ENCODE measurements around the gene UPF2. TPM values are rescaled to one million over a fixed set of nuclear protein-coding genes. Genes with fewer than 3 reads are reported as not detected.

UPF2 gene
- total and polyA plus RNA-seq, 2 of the 13 experiments (the other 11 are each of a cell fraction or from before 2014, with no cell fraction given), result 6.2 to 14.5 TPM

- ChIA-PET CTCF (ENCODE audit: low intra/inter-chr PET ratio, low total read pairs) (no interaction called here), POLR2A (no interaction called here)
- no peaks in the 10 kb centered on the region for H3K27me3 ChIP-seq (ENCODE audit: control insufficient read depth in 1 of 2, insufficient read depth in 2 of 2, low read length in 2 of 2)
- no peak overlapping the region for H3K4me3 ChIP-seq (replicated peaks in 1 of 3; ENCODE audit: insufficient read depth in 1 of 3, low read depth in 2 of 3, low read length in 3 of 3)
- ATAC-seq (no peak), DNase-seq (ENCODE audit: low spot score) (no peak), FAIRE-seq (no peak)
- H3K36me3 ChIP-seq (replicated peaks in 1 of 2; ENCODE audit: control insufficient read depth in 1 of 2, insufficient read depth in 2 of 2, low read length in 2 of 2), result peaks cover 0 to 13% of the 10 kb centered on the region in 2 experiments; a peak in 3 of 5 replicates
- H3K9me3 ChIP-seq (ENCODE audit: low read length), result no peaks in the 10 kb centered on the region
- no peak overlapping the region for H3K27ac ChIP-seq (ENCODE audit: extremely low read length, insufficient read depth, low read length)
- H3K79me2 ChIP-seq (ENCODE audit: insufficient read depth, low read length), result no peaks in the 10 kb centered on the region
- WGBS (ENCODE audit: low lambda C conversion rate), result 100% methylated on average over 1 of the region's 1 CpG
- intact Hi-C loops (cut with micrococcal nuclease; ENCODE audit: unreplicated experiment) (loop anchor here (5.0 kb wide), 1 partner anchor 72 kb away; no protein-coding TSS in a partner anchor), in situ Hi-C loops (cut with HindIII; ENCODE audit: extremely low pct_ligation_motif_present, low pct_unique_long_range_greater_than_20kb) (loop anchor here (5.0 to 25.0 kb wide), 2 partner anchors 197 to 477 kb away; no protein-coding TSS in a partner anchor)
- H2AFZ ChIP-seq (ENCODE audit: low read length), result no peak overlapping the region
- no TSS peak for BruUV-seq (replicated peaks)
- H3K4me1 ChIP-seq (ENCODE audit: insufficient read depth, low read length), result peaks cover 15% of the 10 kb centered on the region
- H3K4me2 ChIP-seq (ENCODE audit: low read depth, low read length), result no peak overlapping the region
- H4K20me1 ChIP-seq (ENCODE audit: insufficient read depth, low read length), result no peaks in the 10 kb centered on the region
- no peak overlapping the region for H3K9ac ChIP-seq (ENCODE audit: insufficient read depth, low read depth, low read length)
- TF ChIP-seq RFX3 (CRISPR knock-in tag; IDR thresholded peaks at IDR 0.05) (no peak), GMEB1 (CRISPR knock-in tag; IDR thresholded peaks at IDR 0.05; ENCODE audit: borderline replicate concordance) (no peak), TFDP2 (CRISPR knock-in tag; IDR thresholded peaks at IDR 0.05) (no peak), BORCS8-MEF2B (CRISPR knock-in tag; IDR thresholded peaks at IDR 0.05) (no peak), SOX6 (IDR thresholded peaks at IDR 0.05) (no peak), SOX6 (CRISPR knock-in tag; IDR thresholded peaks at IDR 0.05) (no peak), HDAC2 (CRISPR knock-in tag; IDR thresholded peaks at IDR 0.05) (no peak)
Observed at GRCh38 chr10:11988924-11989323, 53.7 kb downstream of the UPF2 start.
